Large intestine (tissue), 3 donors: ENCODE data around the gene GMDS. TPM values are rescaled to one million over a fixed set of nuclear protein-coding genes. Genes with fewer than 3 reads are reported as not detected.

Experiments used
- DNase-seq, 2 donors: peaks; one replicate each; pipeline versions ENCODE4 v3.0.0 to v3.0.0-alpha.2; 2013
- H3K27ac ChIP-seq: one replicate; pipeline ENCODE4 v1.5.1; 2013; ENCODE audit warnings: low read length
- H3K27me3 ChIP-seq: 2 replicates; pipeline ENCODE4 v1.6.1; 2013; ENCODE audit warnings: low read length; ENCODE audit not compliant: control insufficient read depth, insufficient read depth
- H3K36me3 ChIP-seq: 2 replicates; pipeline ENCODE4 v1.6.1; 2013; ENCODE audit warnings: low read length; ENCODE audit not compliant: control insufficient read depth, insufficient read depth
- H3K4me1 ChIP-seq: one replicate; pipeline ENCODE4 v1.6.1; 2013; ENCODE audit warnings: low read length; ENCODE audit not compliant: control insufficient read depth, insufficient read depth
- H3K4me3 ChIP-seq: one replicate; pipeline ENCODE4 v1.5.1; 2013; ENCODE audit warnings: low read length
- H3K9me3 ChIP-seq: one replicate; pipeline ENCODE4 v1.6.1; 2013; ENCODE audit warnings: mild to moderate bottlenecking, low read depth, low read length, moderate library complexity; ENCODE audit not compliant: control insufficient read depth
- WGBS: methylation state at CpG from one replicate; pipeline ENCODE4 v1.1.5; 2013; ENCODE audit warnings: low lambda C conversion rate; ENCODE audit not compliant: insufficient coverage; 5-methylcytosine and 5-hydroxymethylcytosine counted together
- polyA plus RNA-seq: library from polyadenylated mRNA; unstranded; fragments of 120-200 nt; gene quantifications from one replicate; pipeline ENCODE4 v1.2.1, GENCODE V29; 2013

Gene GMDS
- polyA plus RNA-seq, 1 donor = 58.9 TPM

- no peak for DNase-seq
- Histone ChIP-seq H3K4me1 (no peaks in the 10 kb centered on the region), H3K4me3 (no peak overlapping the region), H3K27ac (no peak overlapping the region), H3K36me3 (no peaks in the 10 kb centered on the region), H3K27me3 (no peaks in the 10 kb centered on the region), H3K9me3 (no peaks in the 10 kb centered on the region)
- no CpG with 5 or more reads among the region's 7 CpGs for WGBS
Observed at GRCh38 chr6:1659816-1660215, 585.6 kb downstream of the GMDS start.

GRCh38 chr6:1658212-1659005 lies 587.0 kb downstream of the GMDS start:
- WGBS = 100% methylated on average over 1 of the region's 15 CpGs
- H3K27ac ChIP-seq = no peak overlapping the region
- H3K4me1 ChIP-seq = no peaks in the 10 kb centered on the region
- no peaks in the 10 kb centered on the region for H3K27me3 ChIP-seq
- DNase-seq = no peak
- H3K9me3 ChIP-seq = no peaks in the 10 kb centered on the region
- no peak overlapping the region for H3K4me3 ChIP-seq
- H3K36me3 ChIP-seq = no peaks in the 10 kb centered on the region

GRCh38 chr6:1657771-1658165 lies 587.6 kb downstream of the GMDS start:
- no peak overlapping the region for H3K4me3 ChIP-seq
- no peak for DNase-seq
- no peak overlapping the region for H3K27ac ChIP-seq
- no CpG with 5 or more reads among the region's 7 CpGs for WGBS
- H3K27me3 ChIP-seq = no peaks in the 10 kb centered on the region
- no peaks in the 10 kb centered on the region for H3K4me1 ChIP-seq
- no peaks in the 10 kb centered on the region for H3K36me3 ChIP-seq
- no peaks in the 10 kb centered on the region for H3K9me3 ChIP-seq

GRCh38 chr6:1657116-1657770 lies 588.2 kb downstream of the GMDS start:
- no CpG with 5 or more reads among the region's 13 CpGs for whole genome bisulfite sequencing
- H3K27ac ChIP-seq = no peak overlapping the region
- no peaks in the 10 kb centered on the region for H3K9me3 ChIP-seq
- no peaks in the 10 kb centered on the region for H3K27me3 ChIP-seq
- no peaks in the 10 kb centered on the region for H3K4me1 ChIP-seq
- no peak overlapping the region for H3K4me3 ChIP-seq
- H3K36me3 ChIP-seq = no peaks in the 10 kb centered on the region
- peak; percentile 27 to 48 for DNase-seq

GRCh38 chr6:1654054-1654453 lies 591.4 kb downstream of the GMDS start:
- Histone ChIP-seq H3K4me1 (no peaks in the 10 kb centered on the region), H3K27ac (no peak overlapping the region), H3K9me3 (no peaks in the 10 kb centered on the region), H3K36me3 (no peaks in the 10 kb centered on the region), H3K4me3 (no peak overlapping the region), H3K27me3 (no peaks in the 10 kb centered on the region)
- no peak for DNase-seq
- WGBS = 100% methylated on average over 1 of the region's 4 CpGs

DNA sequence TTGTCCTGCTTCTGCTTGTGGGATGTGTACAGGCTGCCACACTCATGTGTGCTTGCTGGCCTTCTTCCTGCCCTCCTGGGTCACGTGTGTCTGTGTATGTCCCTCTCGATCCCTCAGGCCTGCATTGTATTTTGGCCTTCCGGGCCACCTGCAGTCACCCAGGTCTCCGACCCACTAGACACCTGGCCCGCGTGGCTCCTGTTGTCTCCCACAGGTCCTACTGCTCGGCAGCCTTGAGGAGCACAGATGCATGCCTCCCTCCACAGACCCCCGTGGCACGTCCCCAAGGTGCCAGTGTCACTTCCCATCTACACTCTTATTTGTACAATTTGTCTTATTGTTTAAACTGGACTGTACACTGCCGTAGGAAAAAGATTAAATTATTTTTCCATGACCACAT lies 592.6 kb downstream of the GMDS start:
- Histone ChIP-seq H3K9me3 (no peaks in the 10 kb centered on the region), H3K4me3 (no peak overlapping the region), H3K27ac (no peak overlapping the region), H3K4me1 (no peaks in the 10 kb centered on the region), H3K36me3 (no peaks in the 10 kb centered on the region), H3K27me3 (no peaks in the 10 kb centered on the region)
- WGBS = 90% methylated on average over 3 of the region's 10 CpGs
- DNase-seq = no peak

DNA sequence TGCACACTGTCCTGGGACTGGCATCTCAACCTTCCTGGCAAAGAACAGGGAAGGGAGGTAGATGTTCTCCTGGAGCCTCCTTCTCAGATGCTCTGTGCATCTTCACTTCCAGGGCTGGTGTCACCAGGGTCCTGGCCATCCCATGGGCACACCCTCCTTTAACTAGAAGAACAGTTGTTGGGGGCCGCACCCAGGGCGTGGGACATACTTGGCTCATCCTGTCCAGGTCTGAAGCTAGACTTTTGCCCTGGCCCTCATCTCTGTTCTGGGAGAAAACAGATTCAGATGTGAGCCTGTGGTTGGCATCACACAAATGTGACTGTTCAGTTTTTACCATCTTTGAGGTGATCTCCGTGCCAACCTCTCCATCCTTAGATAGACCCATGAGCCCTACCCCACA lies 594.0 kb downstream of the GMDS start:
- no peaks in the 10 kb centered on the region for H3K9me3 ChIP-seq
- WGBS = no CpG with 5 or more reads among the region's 3 CpGs
- no peak overlapping the region for H3K27ac ChIP-seq
- H3K36me3 ChIP-seq = no peaks in the 10 kb centered on the region
- no peak for DNase-seq
- no peaks in the 10 kb centered on the region for H3K27me3 ChIP-seq
- H3K4me1 ChIP-seq = no peaks in the 10 kb centered on the region
- no peak overlapping the region for H3K4me3 ChIP-seq

GRCh38 chr6:1645466-1646185 lies 599.8 kb downstream of the GMDS start:
- H3K27ac ChIP-seq = no peak overlapping the region
- no peak for DNase-seq
- no peak overlapping the region for H3K4me3 ChIP-seq
- 89% methylated on average over 3 of the region's 14 CpGs for WGBS
- no peaks in the 10 kb centered on the region for H3K9me3 ChIP-seq
- no peaks in the 10 kb centered on the region for H3K4me1 ChIP-seq
- H3K36me3 ChIP-seq = no peaks in the 10 kb centered on the region
- no peaks in the 10 kb centered on the region for H3K27me3 ChIP-seq

DNA sequence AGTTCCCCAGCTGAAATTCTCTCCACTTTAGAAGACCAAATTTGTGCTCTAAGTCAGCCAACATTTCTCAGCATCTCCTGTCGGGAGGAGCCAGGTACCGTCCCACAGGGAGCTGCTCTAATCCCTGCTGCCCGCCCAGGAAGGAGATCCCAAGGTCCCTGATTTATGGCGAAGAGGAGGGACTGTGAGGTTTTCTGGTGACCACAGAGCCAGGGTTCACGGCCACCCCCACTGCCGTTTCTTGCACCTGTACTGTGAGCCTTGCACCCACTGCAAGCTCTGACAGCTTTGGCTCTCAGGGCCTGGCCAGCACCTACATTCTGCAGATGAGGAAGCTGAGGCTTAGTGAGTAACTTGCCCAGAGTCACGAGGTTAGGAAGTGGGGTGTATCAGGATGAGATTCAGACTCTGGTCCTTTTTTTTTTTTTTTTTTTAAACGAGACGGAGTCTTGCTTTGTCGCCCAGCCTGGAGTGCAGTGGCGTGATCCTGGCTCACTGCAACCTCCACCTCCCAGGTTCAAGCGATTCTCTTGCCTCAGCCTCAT lies 600.8 kb downstream of the GMDS start:
- DNase-seq = no peak
- Histone ChIP-seq H3K9me3 (no peaks in the 10 kb centered on the region), H3K27me3 (no peaks in the 10 kb centered on the region), H3K36me3 (no peaks in the 10 kb centered on the region), H3K27ac (no peak overlapping the region), H3K4me3 (no peak overlapping the region), H3K4me1 (no peaks in the 10 kb centered on the region)
- WGBS = 60% methylated on average over 1 of the region's 12 CpGs

- no CpG with 5 or more reads among the region's 18 CpGs for WGBS
- H3K4me3 ChIP-seq = no peak overlapping the region
- H3K4me1 ChIP-seq = no peaks in the 10 kb centered on the region
- no peaks in the 10 kb centered on the region for H3K9me3 ChIP-seq
- no peaks in the 10 kb centered on the region for H3K27me3 ChIP-seq
- no peak overlapping the region for H3K27ac ChIP-seq
- H3K36me3 ChIP-seq = no peaks in the 10 kb centered on the region
- no peak for DNase-seq
Observed at GRCh38 chr6:1643830-1644445, 601.5 kb downstream of the GMDS start.
